Activated CD4-positive, alpha-beta T cell treated with anti-CD3 and anti-CD28 coated beads, Interleukin-2, amount 10 ng/mL, durations not matched to agents 24 days and 14 days (primary cell): ENCODE data around the gene COL6A1. TPM values are rescaled to one million over a fixed set of nuclear protein-coding genes. Genes with fewer than 3 reads are reported as not detected.
"Not testable (repeated sequence)": the region's sequence is repeated elsewhere in the genome, so short reads cannot be mapped to it uniquely, and the experiment has no call there.

Experiments
- DNase-seq: peaks from one replicate; pipeline ENCODE4 v3.0.0; 2022
- H3K27ac Mint-ChIP-seq: one replicate; pipeline ENCODE4 v1.8.0; 2022; ENCODE audit warnings: mild to moderate bottlenecking, mixed read lengths
- H3K27me3 Mint-ChIP-seq: one replicate; pipeline ENCODE4 v1.8.0; 2022; ENCODE audit warnings: mixed read lengths
- H3K36me3 Mint-ChIP-seq: one replicate; pipeline ENCODE4 v1.8.0; 2022; ENCODE audit warnings: low read depth, mild to moderate bottlenecking, mixed read lengths
- H3K4me1 Mint-ChIP-seq: one replicate; pipeline ENCODE4 v1.8.0; 2021; ENCODE audit warnings: mixed read lengths
- H3K4me3 Mint-ChIP-seq: one replicate; pipeline ENCODE4 v1.8.0; 2022; ENCODE audit warnings: mild to moderate bottlenecking, moderate library complexity, mixed read lengths
- H3K9me3 Mint-ChIP-seq: one replicate; pipeline ENCODE4 v1.8.0; 2021; ENCODE audit warnings: mixed read lengths
- intact Hi-C: fragments of 100-400 bp; cut with micrococcal nuclease; formaldehyde crosslinking; loops from one replicate; pipeline ENCODE4 v1.15.1; 2023
- total RNA-seq: library from RNA; stranded (reverse); gene quantifications from 2 replicates; pipeline ENCODE4 v1.2.3, GENCODE V29; 2022

Gene COL6A1
- total RNA-seq, 1 donor from 2014 or later: 0.40 TPM

- Mint-ChIP-seq H3K27me3 (peaks cover 5% of the 10 kb centered on the region), H3K9me3 (peaks cover 9% of the 10 kb centered on the region), H3K36me3 (no peaks in the 10 kb centered on the region), H3K4me3 (no peak overlapping the region), H3K4me1 (no peaks in the 10 kb centered on the region), H3K27ac (no peak overlapping the region)
- intact Hi-C loops: no loop called here
- no peak for DNase-seq
Measured at GRCh38 chr21:45966791-45967394, 14.7 kb upstream of the COL6A1 start.

- no peak for DNase-seq
- intact Hi-C loops: loop anchor here (5.0 kb wide), 2 partner anchors 172 to 257 kb away; partner anchors contain the start of gene LSS
- Mint-ChIP-seq H3K27ac (no peak overlapping the region), H3K36me3 (no peaks in the 10 kb centered on the region), H3K9me3 (no peaks in the 10 kb centered on the region), H3K4me3 (no peak overlapping the region), H3K4me1 (peaks cover 6% of the 10 kb centered on the region), H3K27me3 (peaks cover 10% of the 10 kb centered on the region)
Measured at GRCh38 chr21:45969921-45970673, 11.5 kb upstream of the COL6A1 start.

GRCh38 chr21:45970674-45971615 is 10.6 kb upstream of the COL6A1 start:
- intact Hi-C loops: loop anchor here (5.0 kb wide), 2 partner anchors 171 to 256 kb away; partner anchors contain the start of gene LSS
- Mint-ChIP-seq H3K36me3 (no peaks in the 10 kb centered on the region), H3K27me3 (peaks cover 18% of the 10 kb centered on the region), H3K27ac (no peak overlapping the region), H3K9me3 (no peaks in the 10 kb centered on the region), H3K4me3 (no peak overlapping the region), H3K4me1 (peaks cover 6% of the 10 kb centered on the region)
- DNase-seq: peak; percentile 82

GRCh38 chr21:45971616-45972352 is 9.8 kb upstream of the COL6A1 start:
- Mint-ChIP-seq H3K4me1 (peaks cover 8% of the 10 kb centered on the region), H3K36me3 (no peaks in the 10 kb centered on the region), H3K27me3 (peaks cover 22% of the 10 kb centered on the region), H3K9me3 (no peaks in the 10 kb centered on the region), H3K27ac (no peak overlapping the region), H3K4me3 (no peak overlapping the region)
- intact Hi-C loops: loop anchor here (5.0 kb wide), 2 partner anchors 171 to 256 kb away; partner anchors contain the start of gene LSS
- DNase-seq: no peak

GRCh38 chr21:45972353-45972715 is 9.2 kb upstream of the COL6A1 start:
- Mint-ChIP-seq H3K4me1 (peaks cover 8% of the 10 kb centered on the region), H3K4me3 (no peak overlapping the region), H3K36me3 (no peaks in the 10 kb centered on the region), H3K27me3 (peaks cover 22% of the 10 kb centered on the region), H3K9me3 (no peaks in the 10 kb centered on the region), H3K27ac (no peak overlapping the region)
- DNase-seq: no peak
- intact Hi-C loops: loop anchor here (5.0 kb wide), 2 partner anchors 170 to 255 kb away; partner anchors contain the start of gene LSS

GRCh38 chr21:45972716-45973474 is 8.7 kb upstream of the COL6A1 start:
- Mint-ChIP-seq H3K9me3 (no peaks in the 10 kb centered on the region), H3K27me3 (peaks cover 22% of the 10 kb centered on the region), H3K4me3 (peak overlapping the region; percentile 80), H3K36me3 (no peaks in the 10 kb centered on the region), H3K4me1 (peaks cover 8% of the 10 kb centered on the region), H3K27ac (no peak overlapping the region)
- intact Hi-C loops: loop anchor here (5.0 kb wide), 2 partner anchors 169 to 254 kb away; partner anchors contain the start of gene LSS
- peak; percentile 65 for DNase-seq

- H3K36me3 Mint-ChIP-seq: no peaks in the 10 kb centered on the region
- DNase-seq: peak; percentile 92
- intact Hi-C loops: loop anchor here (5.0 kb wide), 2 partner anchors 169 to 254 kb away; partner anchors contain the start of gene LSS
- H3K9me3 Mint-ChIP-seq: no peaks in the 10 kb centered on the region
- H3K27me3 Mint-ChIP-seq: peaks cover 27% of the 10 kb centered on the region
- H3K27ac Mint-ChIP-seq: no peak overlapping the region
- peaks cover 11% of the 10 kb centered on the region for H3K4me1 Mint-ChIP-seq
- H3K4me3 Mint-ChIP-seq: peak overlapping the region; percentile 80
Measured at GRCh38 chr21:45973475-45974072, 8.0 kb upstream of the COL6A1 start.

GRCh38 chr21:45974073-45975019 is 7.2 kb upstream of the COL6A1 start:
- H3K4me3 Mint-ChIP-seq: peak overlapping the region; percentile 80
- intact Hi-C loops: loop anchor here (5.0 kb wide), 2 partner anchors 168 to 253 kb away; partner anchors contain the start of gene LSS
- peak; percentile 67 for DNase-seq
- peaks cover 27% of the 10 kb centered on the region for H3K27me3 Mint-ChIP-seq
- H3K36me3 Mint-ChIP-seq: no peaks in the 10 kb centered on the region
- peaks cover 11% of the 10 kb centered on the region for H3K4me1 Mint-ChIP-seq
- H3K9me3 Mint-ChIP-seq: no peaks in the 10 kb centered on the region
- H3K27ac Mint-ChIP-seq: no peak overlapping the region

- peaks cover 30% of the 10 kb centered on the region for H3K27me3 Mint-ChIP-seq
- no peak overlapping the region for H3K4me3 Mint-ChIP-seq
- no peaks in the 10 kb centered on the region for H3K36me3 Mint-ChIP-seq
- H3K27ac Mint-ChIP-seq: no peak overlapping the region
- H3K9me3 Mint-ChIP-seq: no peaks in the 10 kb centered on the region
- peaks cover 11% of the 10 kb centered on the region for H3K4me1 Mint-ChIP-seq
- intact Hi-C loops: no loop called here
- no peak for DNase-seq
Measured at GRCh38 chr21:45975020-45975666, 6.4 kb upstream of the COL6A1 start.

GRCh38 chr21:45975667-45976409 is 5.7 kb upstream of the COL6A1 start:
- peaks cover 11% of the 10 kb centered on the region for H3K4me1 Mint-ChIP-seq
- H3K4me3 Mint-ChIP-seq, H3K9me3 Mint-ChIP-seq, DNase-seq, intact Hi-C loops, H3K27ac Mint-ChIP-seq, H3K36me3 Mint-ChIP-seq: not testable (repeated sequence)
- H3K27me3 Mint-ChIP-seq: peaks cover 30% of the 10 kb centered on the region
